Measurements from ENCODE around the gene RIC3.

Gene RIC3

DNA sequence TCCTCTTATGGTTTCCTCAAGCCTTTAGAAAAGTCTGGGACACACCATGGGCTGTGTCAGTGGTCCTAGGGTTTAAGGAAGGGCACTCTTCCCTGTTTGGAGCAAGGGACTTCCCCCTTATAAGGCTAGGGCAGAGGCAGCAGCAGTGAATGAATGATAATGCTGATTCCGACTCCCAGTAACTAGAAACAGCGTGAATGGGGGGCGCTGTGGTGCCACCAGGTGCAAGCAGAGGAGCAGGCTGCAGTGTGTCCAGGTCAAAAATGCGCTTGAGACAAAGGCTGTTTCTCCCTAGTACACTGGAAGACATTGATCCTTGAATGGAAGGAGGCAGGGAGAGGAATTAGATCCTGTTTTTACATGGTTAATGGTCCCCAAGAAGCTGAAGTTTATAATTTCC is 11.6 kb upstream of the RIC3 start:
- no peak overlapping the region for H3K27ac ChIP-seq (ENCODE audit: low read depth, low read length)
- H3K4me2 ChIP-seq (ENCODE audit: low read depth, low read length, poor library complexity, severe bottlenecking) = no peak overlapping the region
- no peak overlapping the region for H2AFZ ChIP-seq (ENCODE audit: low read depth, low read length, severe bottlenecking)
- no peaks in the 10 kb centered on the region for H3K9me3 ChIP-seq (ENCODE audit: insufficient read depth, low read length)
- H3K27me3 ChIP-seq (ENCODE audit: low read length) = no peaks in the 10 kb centered on the region
- H4K20me1 ChIP-seq (ENCODE audit: low read depth, low read length) = no peaks in the 10 kb centered on the region
- no peaks in the 10 kb centered on the region for H3K9me2 ChIP-seq (replicated peaks; ENCODE audit: insufficient read depth, low read length)
- no peaks in the 10 kb centered on the region for H3K79me2 ChIP-seq (ENCODE audit: insufficient read depth, low read length)
- H3K36me3 ChIP-seq (ENCODE audit: low read length) = no peaks in the 10 kb centered on the region
- TF ChIP-seq, protein P1, sequence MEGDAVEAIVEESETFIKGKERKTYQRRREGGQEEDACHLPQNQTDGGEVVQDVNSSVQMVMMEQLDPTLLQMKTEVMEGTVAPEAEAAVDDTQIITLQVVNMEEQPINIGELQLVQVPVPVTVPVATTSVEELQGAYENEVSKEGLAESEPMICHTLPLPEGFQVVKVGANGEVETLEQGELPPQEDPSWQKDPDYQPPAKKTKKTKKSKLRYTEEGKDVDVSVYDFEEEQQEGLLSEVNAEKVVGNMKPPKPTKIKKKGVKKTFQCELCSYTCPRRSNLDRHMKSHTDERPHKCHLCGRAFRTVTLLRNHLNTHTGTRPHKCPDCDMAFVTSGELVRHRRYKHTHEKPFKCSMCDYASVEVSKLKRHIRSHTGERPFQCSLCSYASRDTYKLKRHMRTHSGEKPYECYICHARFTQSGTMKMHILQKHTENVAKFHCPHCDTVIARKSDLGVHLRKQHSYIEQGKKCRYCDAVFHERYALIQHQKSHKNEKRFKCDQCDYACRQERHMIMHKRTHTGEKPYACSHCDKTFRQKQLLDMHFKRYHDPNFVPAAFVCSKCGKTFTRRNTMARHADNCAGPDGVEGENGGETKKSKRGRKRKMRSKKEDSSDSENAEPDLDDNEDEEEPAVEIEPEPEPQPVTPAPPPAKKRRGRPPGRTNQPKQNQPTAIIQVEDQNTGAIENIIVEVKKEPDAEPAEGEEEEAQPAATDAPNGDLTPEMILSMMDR (IDR thresholded peaks at IDR 0.05; ENCODE audit: insufficient read depth, low read length, poor library complexity, severe bottlenecking) = no peak
- no peak for TF ChIP-seq EZH2phosphoT487 (conservative IDR thresholded peaks at IDR 0.05; ENCODE audit: low read length)
- H3K4me3 ChIP-seq (ENCODE audit: insufficient read depth, low read length, poor library complexity, severe bottlenecking) = no peak overlapping the region
- no peaks in the 10 kb centered on the region for H3F3A ChIP-seq (ENCODE audit: insufficient read depth)
- H3K9ac ChIP-seq (ENCODE audit: low read length) = no peak overlapping the region

DNA sequence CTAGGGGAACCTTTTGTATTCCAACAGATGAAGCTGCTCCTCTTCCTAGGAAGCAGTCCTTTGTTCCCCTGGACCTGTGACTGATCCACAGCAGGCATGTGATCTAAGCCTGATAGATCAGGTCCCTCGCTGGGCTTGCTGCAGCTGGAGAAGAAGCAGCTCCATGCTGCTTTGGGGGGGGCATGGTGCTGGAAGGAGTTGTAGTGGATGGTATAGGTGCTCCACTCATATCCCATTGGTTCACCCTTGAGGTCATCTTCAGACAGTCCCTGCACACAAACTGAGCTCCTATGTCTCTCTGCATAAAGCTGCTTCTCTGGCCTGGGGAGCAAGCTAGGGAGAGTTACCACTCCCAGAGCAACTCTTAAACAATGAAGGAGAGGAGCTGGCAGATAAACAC is 9.5 kb upstream of the RIC3 start:
- no peak overlapping the region for H3K4me2 ChIP-seq (ENCODE audit: low read depth, low read length, poor library complexity, severe bottlenecking)
- no peak overlapping the region for H2AFZ ChIP-seq (ENCODE audit: low read depth, low read length, severe bottlenecking)
- H3K9me3 ChIP-seq (ENCODE audit: insufficient read depth, low read length) = no peaks in the 10 kb centered on the region
- H3K27me3 ChIP-seq (ENCODE audit: low read length) = no peaks in the 10 kb centered on the region
- H3F3A ChIP-seq (ENCODE audit: insufficient read depth) = no peaks in the 10 kb centered on the region
- TF ChIP-seq EZH2phosphoT487 (conservative IDR thresholded peaks at IDR 0.05; ENCODE audit: low read length) = no peak
- TF ChIP-seq, protein P1 (IDR thresholded peaks at IDR 0.05; ENCODE audit: insufficient read depth, low read length, poor library complexity, severe bottlenecking) = no peak
- H3K36me3 ChIP-seq (ENCODE audit: low read length) = no peaks in the 10 kb centered on the region
- H3K9me2 ChIP-seq (replicated peaks; ENCODE audit: insufficient read depth, low read length) = no peaks in the 10 kb centered on the region
- no peak overlapping the region for H3K4me3 ChIP-seq (ENCODE audit: insufficient read depth, low read length, poor library complexity, severe bottlenecking)
- no peak overlapping the region for H3K9ac ChIP-seq (ENCODE audit: low read length)
- no peaks in the 10 kb centered on the region for H4K20me1 ChIP-seq (ENCODE audit: low read depth, low read length)
- H3K79me2 ChIP-seq (ENCODE audit: insufficient read depth, low read length) = no peaks in the 10 kb centered on the region
- H3K27ac ChIP-seq (ENCODE audit: low read depth, low read length) = no peak overlapping the region

DNA sequence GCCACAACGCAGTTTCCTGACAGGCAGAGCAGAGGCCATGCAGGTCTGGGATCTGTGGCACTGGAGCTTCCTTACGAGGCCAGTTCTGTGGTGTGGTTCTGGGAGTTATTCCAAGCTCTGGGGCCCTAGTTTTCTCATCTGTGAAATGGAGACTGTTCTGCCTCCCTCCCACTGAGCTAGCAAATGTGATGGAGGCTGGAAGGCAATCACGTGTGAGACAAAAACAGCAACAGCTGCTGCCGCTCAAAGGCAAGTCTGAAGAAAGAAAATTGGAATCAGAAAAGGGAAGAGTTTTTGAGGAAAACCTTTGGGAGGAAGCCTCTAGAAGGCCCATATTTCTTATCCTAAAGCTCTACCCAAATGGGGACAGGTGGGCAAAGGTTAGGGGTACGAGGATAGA is 8.3 kb upstream of the RIC3 start:
- no peaks in the 10 kb centered on the region for H4K20me1 ChIP-seq (ENCODE audit: low read depth, low read length)
- no peak overlapping the region for H3K27ac ChIP-seq (ENCODE audit: low read depth, low read length)
- H3F3A ChIP-seq (ENCODE audit: insufficient read depth) = no peaks in the 10 kb centered on the region
- no peaks in the 10 kb centered on the region for H3K9me2 ChIP-seq (replicated peaks; ENCODE audit: insufficient read depth, low read length)
- no peaks in the 10 kb centered on the region for H3K79me2 ChIP-seq (ENCODE audit: insufficient read depth, low read length)
- no peak overlapping the region for H3K4me3 ChIP-seq (ENCODE audit: insufficient read depth, low read length, poor library complexity, severe bottlenecking)
- TF ChIP-seq, protein P1 (IDR thresholded peaks at IDR 0.05; ENCODE audit: insufficient read depth, low read length, poor library complexity, severe bottlenecking) = no peak
- no peaks in the 10 kb centered on the region for H3K27me3 ChIP-seq (ENCODE audit: low read length)
- H3K9ac ChIP-seq (ENCODE audit: low read length) = no peak overlapping the region
- H3K36me3 ChIP-seq (ENCODE audit: low read length) = no peaks in the 10 kb centered on the region
- H2AFZ ChIP-seq (ENCODE audit: low read depth, low read length, severe bottlenecking) = no peak overlapping the region
- H3K9me3 ChIP-seq (ENCODE audit: insufficient read depth, low read length) = no peaks in the 10 kb centered on the region
- no peak overlapping the region for H3K4me2 ChIP-seq (ENCODE audit: low read depth, low read length, poor library complexity, severe bottlenecking)

DNA sequence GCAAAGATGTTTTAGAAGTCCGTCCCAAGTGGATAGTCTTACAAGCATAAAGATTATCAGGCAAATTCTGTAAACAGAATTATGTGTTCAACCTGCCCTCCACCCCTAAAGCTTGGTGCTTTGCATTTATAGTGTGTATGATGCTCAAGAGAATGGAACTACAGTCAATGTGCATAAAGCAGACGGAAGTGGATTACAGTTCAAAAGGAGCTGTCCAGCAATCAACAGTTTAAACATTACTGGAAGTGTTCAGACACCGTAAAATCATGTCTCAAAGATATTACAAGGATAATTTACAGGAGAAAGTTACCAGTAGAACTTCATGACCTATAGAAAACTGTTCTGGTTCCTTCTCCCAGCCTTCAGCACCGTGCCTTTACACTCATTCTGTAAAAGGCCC is 1.0 kb downstream of the RIC3 start:
- no peaks in the 10 kb centered on the region for H3K9me3 ChIP-seq (ENCODE audit: insufficient read depth, low read length)
- TF ChIP-seq EZH2phosphoT487 (conservative IDR thresholded peaks at IDR 0.05; ENCODE audit: low read length) = no peak
- TF ChIP-seq, protein P1 (IDR thresholded peaks at IDR 0.05; ENCODE audit: insufficient read depth, low read length, poor library complexity, severe bottlenecking) = no peak
- H2AFZ ChIP-seq (ENCODE audit: low read depth, low read length, severe bottlenecking) = no peak overlapping the region
- H3F3A ChIP-seq (ENCODE audit: insufficient read depth) = no peaks in the 10 kb centered on the region
- H3K27ac ChIP-seq (ENCODE audit: low read depth, low read length) = no peak overlapping the region
- no peak overlapping the region for H3K9ac ChIP-seq (ENCODE audit: low read length)
- H3K4me2 ChIP-seq (ENCODE audit: low read depth, low read length, poor library complexity, severe bottlenecking) = no peak overlapping the region
- no peaks in the 10 kb centered on the region for H3K36me3 ChIP-seq (ENCODE audit: low read length)
- no peaks in the 10 kb centered on the region; the same call in 1 of the 2 replicates for H3K27me3 ChIP-seq (ENCODE audit: low read length)
- H4K20me1 ChIP-seq (ENCODE audit: low read depth, low read length) = no peaks in the 10 kb centered on the region
- no peaks in the 10 kb centered on the region for H3K79me2 ChIP-seq (ENCODE audit: insufficient read depth, low read length)
- H3K9me2 ChIP-seq (replicated peaks; ENCODE audit: insufficient read depth, low read length) = no peaks in the 10 kb centered on the region
- no peak overlapping the region for H3K4me3 ChIP-seq (ENCODE audit: insufficient read depth, low read length, poor library complexity, severe bottlenecking)
